HepG2 (cell line): ENCODE results near the gene TSNAXIP1. TPM values are rescaled to one million over a fixed set of nuclear protein-coding genes. Genes with fewer than 3 reads are reported as not detected.

Experiments used
- CHD2 ChIP-seq: IDR thresholded peaks from 2 replicates; pipeline ENCODE4 v1.6.1; 2011; ENCODE audit warnings: low read depth, low read length, improper control_type of control experiment
- DDIT3 ChIP-seq: sonication (generic); formaldehyde crosslinking; IDR thresholded peaks from 2 replicates; pipeline ENCODE4 v1.4.0; 2020; ENCODE audit warnings: mild to moderate bottlenecking, missing genetic modification reagents
- GABPA ChIP-seq, 2 experiments: IDR thresholded peaks; 2 replicates each; pipeline ENCODE4 v1.6.1; 2011 to 2016; ENCODE audit warnings: low read depth in 2 of 2, low read length in 1 of 2, missing biosample characterization in 1 of 2, missing genetic modification characterization in 1 of 2
- HINFP ChIP-seq: sonication (generic); formaldehyde crosslinking; IDR thresholded peaks from 2 replicates; pipeline ENCODE4 v1.4.0; 2020; ENCODE audit warnings: low read depth, mild to moderate bottlenecking, missing genetic modification reagents
- JDP2 ChIP-seq: sonication (generic); formaldehyde crosslinking; IDR thresholded peaks from 2 replicates; pipeline ENCODE4 v1.8.1; 2022; ENCODE audit warnings: missing genetic modification reagents, borderline replicate concordance
- NFAT5 ChIP-seq: sonication (generic); formaldehyde crosslinking; IDR thresholded peaks from 2 replicates; pipeline ENCODE4 v1.4.0; 2020; ENCODE audit warnings: missing genetic modification reagents
- TBX3 ChIP-seq: fragments of 450-650 bp; IDR thresholded peaks from 2 replicates; pipeline ENCODE4 v1.6.1; 2017; ENCODE audit warnings: antibody characterized with exemption, mild to moderate bottlenecking, inconsistent platforms, borderline replicate concordance
- THAP7 ChIP-seq: sonication (generic); formaldehyde crosslinking; IDR thresholded peaks from 2 replicates; pipeline ENCODE4 v1.8.1; 2023; ENCODE audit warnings: mild to moderate bottlenecking, missing genetic modification reagents
- TRIM22 ChIP-seq: fragments of 450-650 bp; IDR thresholded peaks from 2 replicates; pipeline ENCODE4 v1.6.1; 2017
- XBP1 ChIP-seq: sonication (generic); formaldehyde crosslinking; IDR thresholded peaks from 2 replicates; pipeline ENCODE4 v1.5.0; 2020; ENCODE audit warnings: missing genetic modification reagents
- ZBTB49 ChIP-seq: sonication (generic); formaldehyde crosslinking; IDR thresholded peaks from 2 replicates; pipeline ENCODE4 v1.4.0; 2020; ENCODE audit warnings: missing genetic modification reagents, borderline replicate concordance
- ZFP37 ChIP-seq: sonication (generic); formaldehyde crosslinking; IDR thresholded peaks from 2 replicates; pipeline ENCODE4 v1.4.0; 2020; ENCODE audit warnings: missing genetic modification reagents, borderline replicate concordance
- ZKSCAN8 ChIP-seq: IDR thresholded peaks from 2 replicates; pipeline ENCODE4 v1.6.1; 2016; ENCODE audit warnings: borderline replicate concordance, missing genetic modification reagents, missing compliant biosample characterization
- ZNF296 ChIP-seq: sonication (generic); formaldehyde crosslinking; conservative IDR thresholded peaks from 2 replicates; pipeline ENCODE4 v1.5.0; 2020; ENCODE audit warnings: mild to moderate bottlenecking, missing genetic modification reagents
- ZNF33A ChIP-seq: sonication (generic); formaldehyde crosslinking; IDR thresholded peaks from 2 replicates; pipeline ENCODE4 v1.5.1; 2020; ENCODE audit warnings: missing genetic modification reagents, mild to moderate bottlenecking, moderate library complexity, borderline replicate concordance
- polyA plus RNA-seq, 8 experiments: library from polyadenylated mRNA; depleted of rRNA in 3 of 8; stranded (reverse) in 7 of 8; unstranded in 1 of 8; fragments of >200 nt; fragmentation: Illumina TruSeq in 4 of 8; extraction: Trizol in 4 of 8; gene quantifications; 2 replicates each; pipeline versions ENCODE4 v1.2.1 to v1.2.3, GENCODE V29; 2011 to 2016; ENCODE audit warnings: low read depth in 4 of 8, missing spikeins in 1 of 8, mixed read lengths in 1 of 8; ENCODE audit not compliant: insufficient read depth in 1 of 8
- total RNA-seq, 5 experiments: library from RNA; depleted of rRNA; stranded (reverse); fragments of >200 nt; fragmentation: Illumina TruSeq; extraction: Trizol; gene quantifications; 2 replicates each; pipeline ENCODE4 v1.2.3, GENCODE V29; 2016; ENCODE audit warnings: low read depth in 1 of 5

Gene TSNAXIP1
- total and polyA plus RNA-seq, 2 of the 13 experiments (the other 11 are each of a cell fraction or from before 2014, with no cell fraction given), result 0.37 to 0.86 TPM

- TF ChIP-seq THAP7 (0 out of 2 replicates have a peak, but pooled peaks have one; percentile 4), ZNF296 (CRISPR knock-in tag) (no peak), GABPA (IDR thresholded peaks at IDR 0.05; ENCODE audit: low read depth, low read length) (no peak), GABPA (CRISPR knock-in tag; IDR thresholded peaks at IDR 0.05; ENCODE audit: low read depth) (peak; percentile 91), NFAT5 (CRISPR knock-in tag) (no peak), TBX3 (peak; percentile 66; the same call in 1 of the 2 replicates), ZFP37 (CRISPR knock-in tag) (no peak), ZKSCAN8 (CRISPR knock-in tag) (0 out of 2 replicates have a peak, but pooled peaks have one; percentile 53), JDP2 (CRISPR knock-in tag) (no peak), HINFP (no peak), XBP1 (CRISPR knock-in tag) (no peak), TRIM22 (no peak), DDIT3 (CRISPR knock-in tag) (no peak), CHD2 (no peak; the same call in 1 of the 2 replicates), ZBTB49 (CRISPR knock-in tag) (no peak), ZNF33A (CRISPR knock-in tag) (no peak)
These were observed 35.3 kb downstream of the TSNAXIP1 start, which contains the start of gene THAP11 (continued) for GRCh38 chr16:67841816-67842508.
